HFF-Myc (cell line): Measurements from ENCODE around the gene UROD.
"Not testable (repeated sequence)": the region's sequence is repeated elsewhere in the genome, so short reads cannot be mapped to it uniquely, and the experiment has no call there.

Experiments
- DNase-seq: peaks from one replicate; pipeline ENCODE4 v3.0.0-alpha.2; 2011; ENCODE audit warnings: low read depth; ENCODE audit errors: extremely low read depth
- H3K4me3 ChIP-seq: replicated peaks from 2 replicates; pipeline ENCODE4 v1.5.1; 2011; ENCODE audit warnings: low read depth, mild to moderate bottlenecking, control low read depth, low read length
- TF ChIP-seq, protein P1 (sequence below): IDR thresholded peaks from 2 replicates; pipeline ENCODE4 v1.5.1; 2012; ENCODE audit warnings: mild to moderate bottlenecking, low read depth, low read length, control low read depth; ENCODE audit errors: missing control alignments

Gene UROD

DNA sequence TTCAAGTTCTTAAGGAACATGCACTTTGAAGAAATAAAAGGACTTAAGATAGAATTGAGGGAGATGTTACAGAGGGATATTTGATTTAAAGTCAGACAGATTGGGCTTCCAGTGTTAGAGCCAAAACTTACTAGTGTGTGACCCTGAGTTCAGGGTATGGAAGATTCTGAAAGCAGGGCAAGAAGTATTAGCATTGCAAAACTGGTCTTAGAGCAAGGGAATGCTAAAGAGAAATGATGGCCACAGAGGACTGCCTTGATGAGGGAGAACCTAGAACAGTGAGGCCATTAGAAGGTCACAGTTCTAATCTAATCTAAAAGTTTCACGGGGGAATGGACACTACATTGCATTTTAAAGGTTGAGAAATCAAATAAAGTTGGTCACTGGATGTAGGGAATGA, 45.5 kb downstream of the UROD start:
- no peak for DNase-seq
- H3K4me3 ChIP-seq = no peak overlapping the region
- TF ChIP-seq, protein P1, sequence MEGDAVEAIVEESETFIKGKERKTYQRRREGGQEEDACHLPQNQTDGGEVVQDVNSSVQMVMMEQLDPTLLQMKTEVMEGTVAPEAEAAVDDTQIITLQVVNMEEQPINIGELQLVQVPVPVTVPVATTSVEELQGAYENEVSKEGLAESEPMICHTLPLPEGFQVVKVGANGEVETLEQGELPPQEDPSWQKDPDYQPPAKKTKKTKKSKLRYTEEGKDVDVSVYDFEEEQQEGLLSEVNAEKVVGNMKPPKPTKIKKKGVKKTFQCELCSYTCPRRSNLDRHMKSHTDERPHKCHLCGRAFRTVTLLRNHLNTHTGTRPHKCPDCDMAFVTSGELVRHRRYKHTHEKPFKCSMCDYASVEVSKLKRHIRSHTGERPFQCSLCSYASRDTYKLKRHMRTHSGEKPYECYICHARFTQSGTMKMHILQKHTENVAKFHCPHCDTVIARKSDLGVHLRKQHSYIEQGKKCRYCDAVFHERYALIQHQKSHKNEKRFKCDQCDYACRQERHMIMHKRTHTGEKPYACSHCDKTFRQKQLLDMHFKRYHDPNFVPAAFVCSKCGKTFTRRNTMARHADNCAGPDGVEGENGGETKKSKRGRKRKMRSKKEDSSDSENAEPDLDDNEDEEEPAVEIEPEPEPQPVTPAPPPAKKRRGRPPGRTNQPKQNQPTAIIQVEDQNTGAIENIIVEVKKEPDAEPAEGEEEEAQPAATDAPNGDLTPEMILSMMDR = no peak

DNA sequence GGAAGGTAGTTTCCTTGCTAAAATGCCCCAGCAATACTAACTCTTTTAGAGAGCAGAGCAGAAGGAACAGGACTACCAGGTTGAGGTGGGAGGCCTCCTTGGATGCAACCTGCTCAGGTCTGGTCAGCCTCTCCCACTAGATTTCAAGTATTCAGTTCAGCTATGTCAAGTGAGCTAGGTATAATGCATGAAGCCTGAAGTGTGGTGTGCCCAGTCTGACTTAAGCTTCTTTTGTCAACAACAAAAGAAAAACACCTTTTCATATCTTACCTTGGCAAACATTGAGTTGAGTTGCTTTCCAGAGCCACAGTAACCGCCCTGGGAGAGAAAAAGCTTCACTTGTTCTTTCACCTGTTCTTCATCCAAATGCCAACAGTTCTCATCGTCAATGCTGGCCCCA, 47.8 kb downstream of the UROD start:
- no peak overlapping the region for H3K4me3 ChIP-seq
- TF ChIP-seq, protein P1 = no peak
- no peak for DNase-seq

DNA sequence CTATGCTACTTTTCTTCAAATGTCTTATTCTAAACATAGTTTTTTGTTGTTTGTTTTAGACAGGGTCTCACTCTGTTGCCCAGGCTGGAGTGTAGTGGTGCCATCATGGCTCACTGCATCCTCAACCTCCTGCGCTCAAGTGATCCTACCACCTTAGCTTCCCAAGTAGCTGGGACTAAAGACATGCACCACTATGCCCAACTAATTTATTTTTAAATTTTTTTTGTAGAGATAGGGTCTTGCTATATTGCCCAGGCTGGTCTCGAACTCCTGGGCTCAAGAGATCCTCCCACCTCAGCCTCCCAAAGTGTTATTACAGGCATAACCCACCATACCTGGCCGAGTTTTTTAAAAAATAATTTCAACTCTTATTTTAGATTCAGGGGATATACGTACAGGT, 50.4 kb downstream of the UROD start:
- DNase-seq = not testable (repeated sequence)

DNA sequence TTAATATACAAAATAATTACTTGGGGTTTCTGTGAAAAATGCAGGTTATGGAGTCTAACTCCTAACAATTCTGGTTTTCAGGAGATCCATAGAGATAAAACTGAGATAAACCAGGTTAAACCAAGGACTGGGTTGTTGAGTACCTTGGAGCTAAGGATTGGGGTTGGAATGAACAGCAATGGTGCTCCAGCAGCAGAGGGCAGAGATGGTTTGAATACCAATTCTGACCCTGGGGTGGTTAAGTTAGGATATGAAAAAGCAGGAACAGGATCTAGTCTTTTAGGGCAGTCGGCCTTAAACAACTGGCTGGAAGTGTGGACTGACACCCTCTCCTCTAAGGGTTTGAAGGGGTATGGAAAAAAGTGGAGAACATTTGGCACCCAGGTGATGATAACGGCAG, 53.0 kb downstream of the UROD start:
- no peak overlapping the region for H3K4me3 ChIP-seq
- TF ChIP-seq, protein P1 = no peak
- DNase-seq = no peak

More for the DNA sequence above, 50.4 kb downstream of the UROD start:
- not testable (repeated sequence) for H3K4me3 ChIP-seq
